Measurements from ENCODE around the gene TIMP4. TPM values are rescaled to one million over a fixed set of nuclear protein-coding genes. Genes with fewer than 3 reads are reported as not detected.
A peak's percentile ranks its signal among the peaks of the same experiment; 100 is the strongest.

TIMP4 gene
- total and polyA plus RNA-seq, 11 donors: 3.0 to 57.9 (median 18.6) TPM

- TF ChIP-seq, protein P1, sequence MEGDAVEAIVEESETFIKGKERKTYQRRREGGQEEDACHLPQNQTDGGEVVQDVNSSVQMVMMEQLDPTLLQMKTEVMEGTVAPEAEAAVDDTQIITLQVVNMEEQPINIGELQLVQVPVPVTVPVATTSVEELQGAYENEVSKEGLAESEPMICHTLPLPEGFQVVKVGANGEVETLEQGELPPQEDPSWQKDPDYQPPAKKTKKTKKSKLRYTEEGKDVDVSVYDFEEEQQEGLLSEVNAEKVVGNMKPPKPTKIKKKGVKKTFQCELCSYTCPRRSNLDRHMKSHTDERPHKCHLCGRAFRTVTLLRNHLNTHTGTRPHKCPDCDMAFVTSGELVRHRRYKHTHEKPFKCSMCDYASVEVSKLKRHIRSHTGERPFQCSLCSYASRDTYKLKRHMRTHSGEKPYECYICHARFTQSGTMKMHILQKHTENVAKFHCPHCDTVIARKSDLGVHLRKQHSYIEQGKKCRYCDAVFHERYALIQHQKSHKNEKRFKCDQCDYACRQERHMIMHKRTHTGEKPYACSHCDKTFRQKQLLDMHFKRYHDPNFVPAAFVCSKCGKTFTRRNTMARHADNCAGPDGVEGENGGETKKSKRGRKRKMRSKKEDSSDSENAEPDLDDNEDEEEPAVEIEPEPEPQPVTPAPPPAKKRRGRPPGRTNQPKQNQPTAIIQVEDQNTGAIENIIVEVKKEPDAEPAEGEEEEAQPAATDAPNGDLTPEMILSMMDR (IDR thresholded peaks at IDR 0.05): no peak
- TF ChIP-seq POLR2A (IDR thresholded peaks at IDR 0.05): no peak
- no peak for DNase-seq
- Histone ChIP-seq H3K4me3 (no peak overlapping the region), H3K27ac (no peak overlapping the region), H3K9me3 (peaks cover 0 to 18% (median 9%) of the 10 kb centered on the region in 12 donors), H3K27me3 (no peaks in the 10 kb centered on the region), H3K36me3 (no peaks in the 10 kb centered on the region), H3K4me1 (peaks cover 6 to 55% (median 25%) of the 10 kb centered on the region in 12 donors)
- no peak for ATAC-seq
- WGBS, 4 donors: 36 to 66% (median 48%) methylated on average over 1 of the region's 1 CpG
- intact Hi-C loops (cut with DNase I): loop anchor here in 4 of 10 donors (2.0 to 10.0 kb wide), 4 partner anchors 36 to 800 kb away; partner anchors contain the start of gene PPARG (in 1 of the 4)
These were observed 16.5 kb upstream of the TIMP4 start for GRCh38 chr3:12175137-12175593.

- peaks cover 0 to 18% (median 9%) of the 10 kb centered on the region in 12 donors for H3K9me3 ChIP-seq
- intact Hi-C loops (cut with DNase I): loop anchor here in 1 of 10 donors (10.0 kb wide), 1 partner anchor 795 kb away; no protein-coding TSS in a partner anchor
- H3K27ac ChIP-seq: peak overlapping the region in 1 of 12 donors; percentile 74
- H3K27me3 ChIP-seq: no peaks in the 10 kb centered on the region
- 70 to 79% (median 77%) methylated on average over 2 of the region's 2 CpGs for WGBS, 4 donors
- peak in 2 of 4 donors; percentile 55 to 72 for ATAC-seq
- no peak for DNase-seq
- H3K36me3 ChIP-seq: no peaks in the 10 kb centered on the region
- TF ChIP-seq, protein P1 (IDR thresholded peaks at IDR 0.05): no peak
- H3K4me3 ChIP-seq: no peak overlapping the region
- peaks cover 0 to 18% (median 0%) of the 10 kb centered on the region in 12 donors for H3K4me1 ChIP-seq
These were observed 11.5 kb upstream of the TIMP4 start for GRCh38 chr3:12170207-12170606.

DNA sequence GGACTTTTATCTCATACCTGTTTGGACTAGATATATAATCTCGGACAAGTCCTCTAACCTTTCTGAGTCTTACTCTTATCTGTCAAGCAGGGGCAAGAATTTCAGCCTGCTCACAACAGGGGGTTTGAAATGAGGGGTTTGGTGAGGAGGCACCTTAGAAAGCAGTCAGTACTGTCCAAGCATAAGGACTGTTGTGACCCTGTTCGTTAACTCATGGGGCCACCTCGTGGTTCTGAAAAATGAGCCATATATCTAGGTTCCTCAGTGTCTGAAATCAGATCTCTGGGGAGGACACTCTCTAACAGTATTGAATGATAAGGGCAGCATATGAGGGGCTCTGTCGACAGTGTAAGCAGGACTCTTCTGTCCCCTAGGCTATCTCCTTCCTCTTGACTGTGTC, 7.2 kb upstream of the TIMP4 start:
- H3K4me1 ChIP-seq: peaks cover 0 to 16% (median 0%) of the 10 kb centered on the region in 12 donors
- DNase-seq: no peak
- no peak overlapping the region for H3K4me3 ChIP-seq
- ATAC-seq: no peak
- no peaks in the 10 kb centered on the region for H3K36me3 ChIP-seq
- H3K9me3 ChIP-seq: no peaks in the 10 kb centered on the region
- no peaks in the 10 kb centered on the region for H3K27me3 ChIP-seq
- intact Hi-C loops (cut with DNase I): no loop called here
- 39 to 58% (median 51%) methylated on average over 4 of the region's 4 CpGs for WGBS, 4 donors
- TF ChIP-seq, protein P1 (IDR thresholded peaks at IDR 0.05): peak in 1 of 12 donors; percentile 9
- TF ChIP-seq POLR2A (IDR thresholded peaks at IDR 0.05): no peak
- no peak overlapping the region for H3K27ac ChIP-seq

GRCh38 chr3:12159227-12159601, 502 bp upstream of the TIMP4 start:
- H3K27me3 ChIP-seq: peaks cover 0 to 10% (median 0%) of the 10 kb centered on the region in 9 donors
- no peaks in the 10 kb centered on the region for H3K9me3 ChIP-seq
- H3K4me3 ChIP-seq: peak overlapping the region; percentile 9 to 70 (median 60)
- DNase-seq (no peak), ATAC-seq (peak in 3 of 4 donors; percentile 3 to 12 (median 4))
- TF ChIP-seq, protein P1 (IDR thresholded peaks at IDR 0.05): no peak
- TF ChIP-seq POLR2A (IDR thresholded peaks at IDR 0.05): no peak
- H3K36me3 ChIP-seq: peaks cover 0 to 9% (median 0%) of the 10 kb centered on the region in 9 donors
- WGBS, 4 donors: 44 to 66% (median 58%) methylated on average over 4 of the region's 4 CpGs
- H3K27ac ChIP-seq: peak overlapping the region; percentile 44 to 91 (median 82)
- peaks cover 3 to 42% (median 25%) of the 10 kb centered on the region in 12 donors for H3K4me1 ChIP-seq
- intact Hi-C loops (cut with DNase I): loop anchor here in 1 of 10 donors (2.0 kb wide), 1 partner anchor 20 kb away; no protein-coding TSS in a partner anchor
